Measurements from ENCODE around the gene C9orf43. TPM values are rescaled to one million over a fixed set of nuclear protein-coding genes. Genes with fewer than 3 reads are reported as not detected.
"Not testable (repeated sequence)": the region's sequence is repeated elsewhere in the genome, so short reads cannot be mapped to it uniquely, and the experiment has no call there.

The C9orf43 gene
- polyA plus RNA-seq, 4 donors = 0.65 to 1.1 (median 0.95) TPM

DNA sequence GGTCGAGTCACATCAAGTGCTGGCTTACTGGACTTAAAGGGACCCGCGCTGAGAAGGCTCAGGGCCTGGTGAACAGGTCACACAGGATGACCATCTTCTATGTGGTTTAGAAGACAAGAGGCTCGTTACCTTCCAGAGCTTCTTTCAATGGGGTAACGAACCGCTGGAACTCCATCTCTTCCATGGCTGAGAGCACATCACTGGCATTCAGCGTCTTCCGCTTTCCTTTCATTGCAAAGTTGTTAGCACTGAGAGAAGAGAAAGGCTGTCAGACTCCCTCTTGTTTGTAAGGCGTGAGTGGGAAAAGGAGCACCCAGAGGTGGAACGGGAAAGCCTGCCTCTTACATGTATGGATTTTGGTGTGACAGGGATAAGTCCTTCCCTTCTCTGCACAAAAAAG lies 1.1 kb upstream of the C9orf43 start:
- no peak for DNase-seq (ENCODE audit: low read depth in 4 of 4, low spot score in 2 of 4)

DNA sequence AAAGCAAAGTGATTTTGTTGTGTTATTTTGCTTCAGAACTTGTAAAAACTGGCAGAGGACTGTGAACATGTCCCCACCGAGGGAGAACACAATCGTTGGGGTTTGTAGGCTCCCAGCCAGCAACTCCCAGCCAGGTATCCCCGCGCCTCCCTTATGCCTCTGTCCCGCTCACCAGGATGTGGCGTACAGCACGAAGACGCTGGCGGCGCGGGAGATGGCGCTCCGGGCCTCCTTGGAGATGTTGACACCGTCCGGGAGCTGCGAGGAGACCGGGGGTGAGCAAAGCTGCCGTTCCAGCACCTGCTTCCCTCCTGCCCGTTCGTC lies 702 bp upstream of the C9orf43 start:
- DNase-seq (ENCODE audit: low read depth in 4 of 4, low spot score in 2 of 4) = no peak

DNA sequence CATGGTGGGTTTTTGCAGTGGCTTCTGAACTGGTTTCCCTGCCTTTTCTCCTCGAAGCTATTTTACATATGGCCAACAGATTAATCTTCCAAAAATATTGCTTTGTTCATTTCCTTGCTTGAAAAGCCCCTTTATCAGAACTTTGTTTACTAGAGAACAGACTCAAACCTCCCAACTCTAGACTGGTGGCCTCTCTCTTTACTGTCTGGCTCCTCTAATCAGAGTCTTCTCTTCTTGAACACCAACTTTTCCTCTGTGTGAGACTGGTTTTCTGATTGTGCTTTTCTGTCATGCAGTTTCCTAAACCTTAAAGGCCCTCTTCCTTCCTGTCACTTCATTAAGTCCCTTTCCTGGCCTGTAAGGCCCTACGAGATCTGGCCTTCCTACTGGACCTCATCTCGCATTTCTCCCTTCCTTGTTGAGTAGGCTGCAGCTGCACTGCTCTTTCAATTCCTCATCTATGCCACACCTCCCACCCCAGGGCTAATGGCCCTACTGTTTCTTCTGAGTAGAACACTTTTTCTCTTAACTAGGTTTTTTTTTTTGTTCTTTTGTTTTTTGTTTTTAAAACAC lies 5.7 kb downstream of the C9orf43 start:
- no peak for DNase-seq (ENCODE audit: low read depth in 4 of 4, low spot score in 2 of 4)

GRCh38 chr9:113417370-113417769 lies 6.8 kb downstream of the C9orf43 start:
- DNase-seq (ENCODE audit: low read depth in 4 of 4, low spot score in 2 of 4) = no peak

- DNase-seq (ENCODE audit: low read depth in 4 of 4, low spot score in 2 of 4) = no peak
Measured at GRCh38 chr9:113421726-113422125, 11.2 kb downstream of the C9orf43 start.

GRCh38 chr9:113425072-113425471 lies 14.5 kb downstream of the C9orf43 start:
- no peak for DNase-seq (ENCODE audit: low read depth in 4 of 4, low spot score in 2 of 4)

GRCh38 chr9:113426701-113427100 lies 16.2 kb downstream of the C9orf43 start:
- no peak for DNase-seq (ENCODE audit: low read depth in 4 of 4, low spot score in 2 of 4)

DNA sequence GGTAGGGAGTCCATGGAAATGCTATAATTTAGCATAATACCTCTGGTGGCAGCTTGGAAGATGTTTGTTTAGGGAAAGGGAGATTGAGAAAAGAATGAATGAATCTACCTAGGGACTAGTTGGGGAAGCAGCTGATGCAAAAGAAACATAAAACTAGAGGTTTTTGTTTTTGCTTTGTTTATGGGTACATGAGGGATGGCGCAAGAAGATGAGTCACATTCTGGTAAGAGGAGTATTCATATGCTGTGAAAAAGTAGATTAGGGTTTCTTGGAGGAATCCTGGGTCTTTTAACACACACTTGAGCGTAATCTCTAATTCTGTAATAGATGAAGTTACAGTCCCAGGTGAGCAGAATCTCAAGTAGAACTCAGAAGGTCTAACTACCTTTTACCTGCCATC lies 17.1 kb downstream of the C9orf43 start:
- DNase-seq (ENCODE audit: low read depth in 4 of 4, low spot score in 2 of 4) = no peak

DNA sequence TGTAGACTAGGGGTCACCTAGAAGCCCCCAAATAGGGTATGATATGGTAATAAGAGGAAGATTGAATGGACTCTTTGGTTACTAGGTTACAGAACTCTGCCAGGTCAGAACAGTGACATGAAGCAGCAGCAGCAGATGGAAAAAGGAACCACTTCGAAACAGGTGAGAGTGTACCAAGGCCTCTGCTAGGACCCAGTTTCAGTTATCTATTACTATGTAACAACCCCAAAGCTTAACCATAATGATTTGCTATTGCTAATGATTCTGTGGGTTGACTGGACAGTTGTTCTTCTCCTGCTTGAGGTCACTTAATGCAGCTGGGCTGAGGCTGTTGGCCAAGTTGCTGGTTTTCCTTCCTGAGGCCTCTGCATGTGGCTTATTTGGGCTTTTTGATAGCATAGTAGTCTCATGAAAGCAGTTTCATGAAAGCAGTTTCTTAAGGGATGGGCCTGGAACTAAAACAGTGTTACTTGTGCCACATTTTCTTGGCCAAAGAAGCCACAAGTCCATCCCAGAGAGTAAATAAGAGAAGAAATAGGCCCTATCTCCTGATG lies 17.6 kb downstream of the C9orf43 start:
- no peak for DNase-seq (ENCODE audit: low read depth in 4 of 4, low spot score in 2 of 4)

- DNase-seq (ENCODE audit: low read depth in 4 of 4, low spot score in 2 of 4) = no peak
Measured at GRCh38 chr9:113431191-113431590, 20.6 kb downstream of the C9orf43 start.

- no peak for DNase-seq (ENCODE audit: low read depth in 4 of 4, low spot score in 2 of 4)
Measured at GRCh38 chr9:113436728-113437515, 26.4 kb downstream of the C9orf43 start.

DNA sequence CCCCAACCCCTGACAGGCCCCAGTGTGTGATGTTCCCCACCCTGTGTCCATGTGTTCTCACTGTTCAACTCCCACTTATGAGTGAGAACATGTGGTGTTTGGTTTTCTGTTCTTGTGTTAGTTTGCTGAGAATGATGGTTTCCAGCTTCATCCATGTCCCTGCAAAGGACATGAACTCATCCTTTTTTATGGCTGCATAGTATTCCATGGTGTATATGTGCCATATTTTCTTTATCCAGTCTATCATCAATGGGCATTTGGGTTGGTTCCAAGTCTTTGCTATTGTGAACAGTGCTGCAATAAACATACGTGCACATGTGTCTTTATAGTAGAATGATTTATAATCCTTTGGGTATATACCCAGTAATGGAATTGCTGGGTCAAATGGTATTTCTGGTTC lies 27.2 kb downstream of the C9orf43 start:
- not testable (repeated sequence) for DNase-seq (ENCODE audit: low read depth in 4 of 4, low spot score in 2 of 4)

DNA sequence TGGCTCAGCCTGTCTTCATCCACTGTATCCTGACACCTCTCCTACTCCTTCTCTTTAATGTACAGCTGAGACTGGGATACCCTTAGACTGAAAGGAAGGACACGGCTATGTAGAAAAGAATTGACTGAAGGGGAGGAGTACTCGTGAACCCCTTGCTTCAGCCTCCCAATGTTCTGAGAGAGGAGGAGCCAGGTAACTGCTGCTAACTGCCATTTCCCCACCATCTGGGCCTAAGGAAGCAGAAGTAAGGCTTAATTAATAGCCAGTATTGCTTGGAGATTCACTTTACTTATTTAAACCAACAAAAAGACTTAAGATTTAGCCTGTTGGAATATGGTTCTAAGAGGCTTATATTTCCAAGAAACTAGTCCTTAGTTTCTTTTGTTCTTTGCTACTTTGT lies 34.2 kb downstream of the C9orf43 start:
- no peak for DNase-seq (ENCODE audit: low read depth in 4 of 4, low spot score in 2 of 4)

DNA sequence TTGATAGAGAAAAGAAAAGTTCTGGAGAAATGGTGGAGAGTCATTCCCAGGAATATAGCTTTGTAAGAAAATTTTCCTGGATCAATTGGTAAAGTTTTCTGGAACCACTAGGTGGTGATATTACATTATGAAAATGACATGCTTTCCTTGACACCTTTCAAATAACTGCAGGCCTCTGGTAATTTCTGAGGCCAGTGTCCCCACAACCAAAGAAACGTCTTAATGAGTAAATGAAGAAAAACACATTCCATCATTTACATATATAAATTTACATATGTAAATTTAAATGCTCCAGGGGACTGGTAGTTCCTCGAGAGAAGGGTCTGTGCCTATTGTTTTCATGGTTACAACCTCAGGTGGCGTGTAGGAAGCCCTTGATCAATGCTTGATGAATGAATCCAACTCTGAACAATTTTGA lies 35.8 kb downstream of the C9orf43 start:
- peak in 1 of 4 donors; percentile 36 for DNase-seq (ENCODE audit: low read depth in 4 of 4, low spot score in 2 of 4)

GRCh38 chr9:113449376-113449775 lies 38.8 kb downstream of the C9orf43 start:
- DNase-seq (ENCODE audit: low read depth in 4 of 4, low spot score in 2 of 4) = no peak

GRCh38 chr9:113452113-113452605 lies 41.6 kb downstream of the C9orf43 start:
- DNase-seq (ENCODE audit: low read depth in 4 of 4, low spot score in 2 of 4) = no peak

GRCh38 chr9:113454914-113455761 lies 44.6 kb downstream of the C9orf43 start:
- no peak for DNase-seq (ENCODE audit: low read depth in 4 of 4, low spot score in 2 of 4)

DNA sequence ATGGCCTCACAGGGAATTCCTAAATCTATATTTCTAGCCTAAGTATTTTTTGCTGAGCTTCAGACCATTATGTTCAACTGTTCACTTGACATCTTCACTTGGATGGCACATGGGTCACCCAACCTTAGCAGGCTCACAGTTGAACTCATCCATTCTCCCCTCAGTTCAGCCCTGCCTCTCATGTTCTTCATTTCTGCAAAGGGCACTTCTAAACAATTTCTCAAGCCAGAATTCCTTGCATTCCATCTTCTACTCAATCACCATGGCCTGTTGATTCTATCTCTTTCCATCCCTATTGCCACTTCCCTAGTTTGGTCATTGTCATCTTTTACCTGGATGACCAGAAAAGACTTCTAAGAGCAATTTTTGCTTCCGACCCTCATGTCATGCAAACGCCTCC lies 45.7 kb downstream of the C9orf43 start:
- DNase-seq (ENCODE audit: low read depth in 4 of 4, low spot score in 2 of 4) = no peak

GRCh38 chr9:113461285-113461684 lies 50.7 kb downstream of the C9orf43 start:
- no peak for DNase-seq (ENCODE audit: low read depth in 4 of 4, low spot score in 2 of 4)

DNA sequence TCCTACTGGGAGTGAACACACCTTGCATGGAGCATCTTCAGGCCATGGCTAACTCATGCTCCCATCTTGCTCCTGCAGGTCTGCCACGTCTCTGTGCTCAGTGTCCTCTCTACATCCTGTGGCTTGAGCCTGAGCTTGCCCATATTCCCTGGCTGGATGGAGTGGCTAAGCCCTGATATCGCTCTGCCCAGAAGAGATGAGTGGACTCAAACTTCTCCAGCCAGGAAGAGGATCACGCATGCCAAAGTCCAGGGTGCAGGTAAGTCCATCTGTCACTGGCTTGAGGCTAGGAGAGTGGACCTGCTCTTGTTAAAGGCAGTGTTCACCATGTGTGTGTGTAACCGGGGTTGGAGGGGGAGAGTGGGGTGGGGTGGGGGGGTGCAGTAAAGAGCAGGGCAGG lies 51.4 kb downstream of the C9orf43 start:
- no peak for DNase-seq (ENCODE audit: low read depth in 4 of 4, low spot score in 2 of 4)

- no peak for DNase-seq (ENCODE audit: low read depth in 4 of 4, low spot score in 2 of 4)
Measured at GRCh38 chr9:113462781-113463286, 52.3 kb downstream of the C9orf43 start.

Measured in left renal cortex interstitium (tissue), 4 donors.